HCT116 (cell line): Measurements from ENCODE around the gene TMEM208. TPM values are rescaled to one million over a fixed set of nuclear protein-coding genes. Genes with fewer than 3 reads are reported as not detected.

Experiments
- ATAC-seq: fragments of 200-7000 bp; cut with Tn5 transposase; 2 replicates; pipeline ENCODE4 v1.9.1; 2020; ENCODE audit warnings: mild to moderate bottlenecking, moderate library complexity
- BruUV-seq: library from RNA; stranded (reverse); fragments of 400-500 nt; replicated peaks from 2 replicates; lab custom pipeline; 2021; lab: Mats Ljungman, UMichigan
- CTCF ChIA-PET: fragments of 300-600 bp; sonication (Branson Sonifier 250); formaldehyde crosslinking; loops from one replicate; lab custom pipeline; 2021; ENCODE audit warnings: antibody characterized with exemption; lab: Charles Lee
- POLR2A ChIA-PET: fragments of 300-600, 350-600 bp; sonication (Branson Sonifier 250); formaldehyde crosslinking; loops from one replicate; lab custom pipeline; 2021; ENCODE audit warnings: antibody characterized with exemption; lab: Charles Lee
- RAD21 ChIA-PET, 2 experiments: fragments of 300-600 bp; sonication (Branson Sonifier 250); formaldehyde crosslinking; loops; one replicate each; lab custom pipeline; 2023; ENCODE audit warnings: low total read pairs in 2 of 2; ENCODE audit not compliant: uncharacterized antibody in 2 of 2, unreplicated experiment in 2 of 2, low non-redundant PET in 1 of 2; lab: Charles Lee
- DNase-seq: peaks from one replicate; pipeline ENCODE4 v3.0.0-alpha.2; 2010; ENCODE audit warnings: low read depth, low spot score
- H2AFZ ChIP-seq: fragments of 200-600 bp; shearing (Covaris generic), sonication (generic); 2 replicates; pipeline ENCODE4 v1.6.1; 2017; ENCODE audit warnings: low read depth, mixed run types, mixed read lengths, antibody characterized with exemption, low read length; ENCODE audit not compliant: poor library complexity, severe bottlenecking
- H3K27ac ChIP-seq: 2 replicates; pipeline ENCODE4 v1.5.1; 2012; ENCODE audit warnings: low read depth, low read length
- H3K27me3 ChIP-seq: fragments of 200-600 bp; sonication (generic); 2 replicates; pipeline ENCODE4 v1.6.1; 2016; ENCODE audit warnings: mixed run types, low read length, mixed read lengths; ENCODE audit not compliant: insufficient read depth
- H3K36me3 ChIP-seq, 2 experiments: fragments of 200-500 bp in 1 of 2; fragments of 200-600 bp in 1 of 2; sonication (Bioruptor generic) in 1 of 2; sonication (generic) in 1 of 2; 2 replicates each; pipeline versions ENCODE4 v1.5.1 to v1.6.1; 2014 to 2016; ENCODE audit warnings: low read length in 2 of 2, inconsistent platforms in 1 of 2, mixed read lengths in 1 of 2, mixed run types in 1 of 2; ENCODE audit not compliant: insufficient read depth in 2 of 2, control insufficient read depth in 1 of 2
- H3K4me1 ChIP-seq, 2 experiments: fragments of 200-600 bp in 1 of 2; sonication (generic) in 1 of 2; 2 replicates each; pipeline versions ENCODE4 v1.5.1 to v1.6.1; 2012 to 2017; ENCODE audit warnings: low read length in 2 of 2, inconsistent platforms in 1 of 2, mild to moderate bottlenecking in 1 of 2, mixed read lengths in 1 of 2, mixed run types in 1 of 2, moderate library complexity in 1 of 2; ENCODE audit not compliant: insufficient read depth in 2 of 2, control insufficient read depth in 1 of 2
- H3K4me2 ChIP-seq: fragments of 200-600 bp; sonication (generic); 2 replicates; pipeline ENCODE4 v1.6.1; 2017; ENCODE audit warnings: mixed run types, low read length, mixed read lengths
- H3K4me3 ChIP-seq, 2 experiments: fragments of 200-600 bp in 1 of 2; sonication (generic) in 1 of 2; replicated peaks in 1 of 2; 2 replicates each; pipeline ENCODE4 v1.5.1; 2011 to 2016; ENCODE audit warnings: low read length in 2 of 2, control low read depth in 1 of 2, low read depth in 1 of 2, mild to moderate bottlenecking in 1 of 2, mixed read lengths in 1 of 2, mixed run types in 1 of 2
- H3K79me2 ChIP-seq: fragments of 200-600 bp; sonication (generic); 2 replicates; pipeline ENCODE4 v1.6.1; 2017; ENCODE audit warnings: mild to moderate bottlenecking, mixed run types, low read length, moderate library complexity, mixed read lengths; ENCODE audit not compliant: insufficient read depth
- H3K9ac ChIP-seq: fragments of 200-600 bp; sonication (generic); 2 replicates; pipeline ENCODE4 v1.6.1; 2016; ENCODE audit warnings: low read length, mixed read lengths
- H3K9me2 ChIP-seq: fragments of 200-600 bp; sonication (generic), shearing (Covaris generic); 2 replicates; pipeline ENCODE4 v1.6.1; 2017; ENCODE audit warnings: mixed run types, mild to moderate bottlenecking, moderate library complexity; ENCODE audit not compliant: insufficient read depth
- H3K9me3 ChIP-seq, 2 experiments: fragments of 200-500 bp in 1 of 2; fragments of 200-600 bp in 1 of 2; sonication (Bioruptor generic) in 1 of 2; sonication (generic) in 1 of 2; 2 replicates each; pipeline ENCODE4 v1.6.1; 2014 to 2017; ENCODE audit warnings: low read length in 2 of 2, mixed read lengths in 2 of 2, inconsistent platforms in 1 of 2, low read depth in 1 of 2, mild to moderate bottlenecking in 1 of 2, mixed run types in 1 of 2, moderate library complexity in 1 of 2; ENCODE audit not compliant: control insufficient read depth in 1 of 2, insufficient read depth in 1 of 2
- H4K20me1 ChIP-seq: fragments of 200-600 bp; sonication (generic), shearing (Covaris generic); 2 replicates; pipeline ENCODE4 v1.6.1; 2017; ENCODE audit warnings: mixed run types, mild to moderate bottlenecking, moderate library complexity; ENCODE audit not compliant: insufficient read depth
- EZH2phosphoT487 ChIP-seq: fragments of 200-600 bp; IDR thresholded peaks from 2 replicates; pipeline ENCODE4 v1.6.1; 2018; ENCODE audit warnings: antibody characterized with exemption, borderline replicate concordance
- JUND ChIP-seq: IDR thresholded peaks from 2 replicates; pipeline ENCODE4 v1.6.1; 2012
- MAX ChIP-seq: IDR thresholded peaks from 2 replicates; pipeline ENCODE4 v1.6.1; 2012
- POLR2A ChIP-seq: IDR thresholded peaks from 2 replicates; pipeline ENCODE4 v1.7.0; 2011; ENCODE audit warnings: borderline replicate concordance; ENCODE audit not compliant: insufficient read depth, insufficient read length; ENCODE audit errors: extremely low read depth
- POLR2AphosphoS5 ChIP-seq: IDR thresholded peaks from 2 replicates; pipeline ENCODE4 v1.6.1; 2011; ENCODE audit warnings: mild to moderate bottlenecking, low read depth, low read length, moderate library complexity
- RAD21 ChIP-seq: IDR thresholded peaks from 2 replicates; pipeline ENCODE4 v1.6.1; 2012; ENCODE audit warnings: low read depth, mild to moderate bottlenecking
- REST ChIP-seq: IDR thresholded peaks from 2 replicates; pipeline ENCODE4 v1.6.1; 2012; ENCODE audit warnings: low read depth
- SP1 ChIP-seq: IDR thresholded peaks from 2 replicates; pipeline ENCODE4 v1.6.1; 2012; ENCODE audit warnings: low read depth
- ZBTB33 ChIP-seq: IDR thresholded peaks from 2 replicates; pipeline ENCODE4 v1.6.1; 2011; ENCODE audit warnings: mild to moderate bottlenecking, low read length, moderate library complexity; ENCODE audit not compliant: insufficient replicate concordance; ENCODE audit errors: extremely low read depth
- ZFX ChIP-seq: fragments of 450-650 bp; IDR thresholded peaks from 2 replicates; pipeline ENCODE4 v1.6.1; 2017
- ZNF274 ChIP-seq: fragments of 200-500 bp; sonication (Bioruptor generic); IDR thresholded peaks from 2 replicates; pipeline ENCODE4 v1.6.1; 2014; ENCODE audit warnings: mild to moderate bottlenecking, low read depth, low read length, inconsistent platforms
- intact Hi-C: fragments of 100-400 bp; cut with micrococcal nuclease; formaldehyde crosslinking; loops from 2 replicates; pipeline ENCODE4 v1.10.0; 2022
- total RNA-seq: library from RNA; stranded (reverse); gene quantifications from one replicate; pipeline ENCODE4 v1.2.1, GENCODE V29; 2021; ENCODE audit not compliant: unreplicated experiment

Gene TMEM208
- total RNA-seq, 1 experiment from 2014 or later, result 36.1 TPM

- no peak for TF ChIP-seq REST
- no peak for TF ChIP-seq MAX
- TF ChIP-seq JUND, result no peak
- TF ChIP-seq POLR2AphosphoS5, result no peak
- no peak for TF ChIP-seq ZFX
- TF ChIP-seq ZNF274, result no peak
- TF ChIP-seq EZH2phosphoT487, result no peak
- TF ChIP-seq SP1, result no peak
- TF ChIP-seq ZBTB33, result no peak
- no peak for TF ChIP-seq RAD21
- TF ChIP-seq POLR2A, result no peak
- ATAC-seq, result no peak
- Histone ChIP-seq H3K4me1 (peaks cover 30 to 54% of the 10 kb centered on the region in 2 experiments), H3K9me2 (no peaks in the 10 kb centered on the region), H2AFZ (no peak overlapping the region), H3K27ac (no peak overlapping the region; the same call in 1 of the 2 replicates), H3K9ac (no peak overlapping the region), H3K4me2 (no peak overlapping the region), H3K79me2 (peaks cover 58% of the 10 kb centered on the region), H3K36me3 (peaks cover 22 to 41% of the 10 kb centered on the region in 2 experiments), H3K9me3 (no peaks in the 10 kb centered on the region), H3K4me3 (no peak overlapping the region), H4K20me1 (no peaks in the 10 kb centered on the region), H3K27me3 (no peaks in the 10 kb centered on the region)
- intact Hi-C loops, result no loop called here
- ChIA-PET RAD21 (no interaction called here), CTCF (no interaction called here), POLR2A (interaction anchor here (1.1 to 1.2 kb wide), 2 partner anchors 8 to 11 kb away, joined by 3 to 4 read pairs; partner anchors contain the start of gene TMEM208)
- BruUV-seq, result no TSS peak
- DNase-seq, result no peak
Measured at GRCh38 chr16:67238806-67239470, 12.0 kb downstream of the TMEM208 start.
